Right renal cortex interstitium (tissue), 3 donors: ENCODE results near the gene AHSA1. TPM values are rescaled to one million over a fixed set of nuclear protein-coding genes. Genes with fewer than 3 reads are reported as not detected.

Experiments
- DNase-seq, 3 donors: peaks; one replicate each; pipeline ENCODE4 v3.0.0-alpha.2; 2013; ENCODE audit warnings: low read depth in 3 of 3, low spot score in 2 of 3
- polyA plus RNA-seq, 3 donors: library from polyadenylated mRNA; unstranded; fragments of 120-200 nt; gene quantifications; one replicate each; pipeline ENCODE4 v1.2.1, GENCODE V29; 2013; ENCODE audit not compliant: insufficient read length in 3 of 3

The AHSA1 gene
- polyA plus RNA-seq, 3 donors: 249 to 271 (median 249) TPM

GRCh38 chr14:77470224-77470870 is 12.5 kb downstream of the AHSA1 start:
- DNase-seq: no peak

GRCh38 chr14:77473921-77474320 is 16.0 kb downstream of the AHSA1 start:
- no peak for DNase-seq

GRCh38 chr14:77474479-77475177 is 16.7 kb downstream of the AHSA1 start:
- DNase-seq: no peak

- DNase-seq: no peak
Observed at GRCh38 chr14:77475432-77476115, 17.7 kb downstream of the AHSA1 start.

- no peak for DNase-seq
Observed at GRCh38 chr14:77478029-77478428, 20.1 kb downstream of the AHSA1 start.

- DNase-seq: no peak
Observed at GRCh38 chr14:77478796-77479195, 20.9 kb downstream of the AHSA1 start.

- no peak for DNase-seq
Observed at GRCh38 chr14:77482422-77482821, 24.5 kb downstream of the AHSA1 start.

- DNase-seq: no peak
Observed at GRCh38 chr14:77485256-77485655, 27.4 kb downstream of the AHSA1 start.

- no peak for DNase-seq
Observed at GRCh38 chr14:77485901-77486678, 28.2 kb downstream of the AHSA1 start.

- no peak for DNase-seq
Observed at GRCh38 chr14:77488558-77488957, 30.7 kb downstream of the AHSA1 start.

GRCh38 chr14:77489041-77489440 is 31.1 kb downstream of the AHSA1 start:
- DNase-seq: no peak

GRCh38 chr14:77490347-77490986 is 32.6 kb downstream of the AHSA1 start:
- no peak for DNase-seq

- no peak for DNase-seq
Observed at GRCh38 chr14:77491056-77491455, 33.2 kb downstream of the AHSA1 start.

- DNase-seq: no peak
Observed at GRCh38 chr14:77495334-77495733, 37.4 kb downstream of the AHSA1 start.

- no peak for DNase-seq
Observed at GRCh38 chr14:77498120-77498979, 40.5 kb downstream of the AHSA1 start, which contains the start of gene ISM2. Gene ISM2, minus strand, starts transcription at chr14:77498816. Its CDS starts 23 bp downstream, at chr14:77498793.

GRCh38 chr14:77498984-77499527 is 41.2 kb downstream of the AHSA1 start:
- no peak for DNase-seq

- no peak for DNase-seq
Observed at GRCh38 chr14:77502109-77502782, 44.4 kb downstream of the AHSA1 start.

GRCh38 chr14:77503138-77503537 is 45.2 kb downstream of the AHSA1 start:
- no peak for DNase-seq

GRCh38 chr14:77505031-77505430 is 47.1 kb downstream of the AHSA1 start:
- DNase-seq: no peak
